Endodermal cell (in vitro differentiated cells): ENCODE results near the gene RALBP1. TPM values are rescaled to one million over a fixed set of nuclear protein-coding genes. Genes with fewer than 3 reads are reported as not detected.

Source experiments
- DNase-seq: peaks from one replicate; pipeline ENCODE4 v3.0.0-alpha.2; 2017
- H3K27ac ChIP-seq: 2 replicates; pipeline ENCODE4 v1.5.1; 2013; ENCODE audit warnings: mild to moderate bottlenecking, low read depth, low read length, moderate library complexity
- H3K27me3 ChIP-seq: 2 replicates; pipeline ENCODE4 v1.6.1; 2013; ENCODE audit warnings: mild to moderate bottlenecking, low read length, moderate library complexity; ENCODE audit not compliant: insufficient read depth, control insufficient read depth, poor library complexity, severe bottlenecking
- H3K36me3 ChIP-seq: 2 replicates; pipeline ENCODE4 v1.7.0; 2013; ENCODE audit warnings: mild to moderate bottlenecking, low read length, moderate library complexity; ENCODE audit not compliant: control insufficient read depth, insufficient read depth
- H3K4me1 ChIP-seq: one replicate; pipeline ENCODE4 v1.7.0; 2013; ENCODE audit warnings: low read length; ENCODE audit not compliant: control insufficient read depth, insufficient read depth
- H3K4me3 ChIP-seq: 2 replicates; pipeline ENCODE4 v1.5.1; 2013; ENCODE audit warnings: mild to moderate bottlenecking, low read length, moderate library complexity
- H3K9ac ChIP-seq: 2 replicates; pipeline ENCODE4 v1.6.1; 2013; ENCODE audit warnings: mild to moderate bottlenecking, low read length, moderate library complexity; ENCODE audit not compliant: poor library complexity, severe bottlenecking; ENCODE audit errors: extremely low read depth
- H3K9me3 ChIP-seq: 2 replicates; pipeline ENCODE4 v1.6.1; 2013; ENCODE audit warnings: mild to moderate bottlenecking, low read length, moderate library complexity; ENCODE audit not compliant: control insufficient read depth
- H3K27ac Mint-ChIP-seq: 2 replicates; pipeline ENCODE4 v1.8.0; 2020; ENCODE audit warnings: mixed read lengths
- H3K27me3 Mint-ChIP-seq: 2 replicates; pipeline ENCODE4 v1.8.0; 2021; ENCODE audit warnings: mild to moderate bottlenecking, mixed read lengths; ENCODE audit not compliant: insufficient read depth
- H3K36me3 Mint-ChIP-seq: 2 replicates; pipeline ENCODE4 v1.8.0; 2020; ENCODE audit warnings: low read depth, mixed read lengths
- H3K4me1 Mint-ChIP-seq: 2 replicates; pipeline ENCODE4 v1.8.0; 2020; ENCODE audit warnings: mixed read lengths
- H3K4me3 Mint-ChIP-seq: 2 replicates; pipeline ENCODE4 v1.8.0; 2020; ENCODE audit warnings: mild to moderate bottlenecking, moderate library complexity, mixed read lengths
- H3K9me3 Mint-ChIP-seq: 2 replicates; pipeline ENCODE4 v1.8.0; 2020; ENCODE audit warnings: mild to moderate bottlenecking, mixed read lengths
- WGBS, 2 experiments: methylation state at CpG; one replicate each; pipeline versions ENCODE4 v1.1.5 to v1.1.7; 2013; ENCODE audit warnings: missing lambda C conversion rate in 2 of 2, mixed read lengths in 1 of 2; ENCODE audit not compliant: insufficient coverage in 1 of 2, insufficient read length in 1 of 2; 5-methylcytosine and 5-hydroxymethylcytosine counted together
- total RNA-seq, 2 donors: library from RNA; stranded (reverse); fragmentation: NEBNext Ultra II Directional in 1 of 2; extraction: Animal tissue kit (Norgen Biotek cat#: 25700) in 1 of 2; gene quantifications; 2 replicates in 1 of 2; 3 replicates in 1 of 2; pipeline ENCODE4 v1.2.1, GENCODE V29; 2021
- TF ChIP-seq, protein P1 (sequence below): fragments of 200-600 bp; sonication (generic); conservative IDR thresholded peaks from 2 replicates; pipeline ENCODE4 v1.5.0; 2021; ENCODE audit warnings: antibody characterized with exemption, mild to moderate bottlenecking

RALBP1 gene
- total RNA-seq, 2 donors from 2014 or later: 60.5 to 64.9 TPM

DNA sequence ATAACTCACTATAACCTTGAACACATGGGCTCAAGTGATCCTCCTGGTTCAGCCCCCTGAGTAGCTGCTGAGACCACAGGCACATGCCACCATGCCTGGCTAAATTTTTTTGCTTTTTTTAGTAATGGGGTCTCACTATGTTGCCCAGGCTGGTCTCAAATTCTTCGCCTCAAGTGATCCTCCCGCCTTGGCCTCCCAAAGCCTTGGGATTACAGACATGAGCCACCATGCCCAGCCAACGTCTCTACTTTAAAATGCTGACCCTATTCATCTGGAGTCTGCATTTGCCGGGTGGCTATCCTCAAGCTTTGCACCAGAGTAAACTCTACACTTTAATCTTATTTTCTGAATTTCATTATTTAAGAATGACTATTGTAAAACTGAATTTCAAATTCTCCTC is 37.6 kb upstream of the RALBP1 start:
- TF ChIP-seq, protein P1, sequence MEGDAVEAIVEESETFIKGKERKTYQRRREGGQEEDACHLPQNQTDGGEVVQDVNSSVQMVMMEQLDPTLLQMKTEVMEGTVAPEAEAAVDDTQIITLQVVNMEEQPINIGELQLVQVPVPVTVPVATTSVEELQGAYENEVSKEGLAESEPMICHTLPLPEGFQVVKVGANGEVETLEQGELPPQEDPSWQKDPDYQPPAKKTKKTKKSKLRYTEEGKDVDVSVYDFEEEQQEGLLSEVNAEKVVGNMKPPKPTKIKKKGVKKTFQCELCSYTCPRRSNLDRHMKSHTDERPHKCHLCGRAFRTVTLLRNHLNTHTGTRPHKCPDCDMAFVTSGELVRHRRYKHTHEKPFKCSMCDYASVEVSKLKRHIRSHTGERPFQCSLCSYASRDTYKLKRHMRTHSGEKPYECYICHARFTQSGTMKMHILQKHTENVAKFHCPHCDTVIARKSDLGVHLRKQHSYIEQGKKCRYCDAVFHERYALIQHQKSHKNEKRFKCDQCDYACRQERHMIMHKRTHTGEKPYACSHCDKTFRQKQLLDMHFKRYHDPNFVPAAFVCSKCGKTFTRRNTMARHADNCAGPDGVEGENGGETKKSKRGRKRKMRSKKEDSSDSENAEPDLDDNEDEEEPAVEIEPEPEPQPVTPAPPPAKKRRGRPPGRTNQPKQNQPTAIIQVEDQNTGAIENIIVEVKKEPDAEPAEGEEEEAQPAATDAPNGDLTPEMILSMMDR: no peak

DNA sequence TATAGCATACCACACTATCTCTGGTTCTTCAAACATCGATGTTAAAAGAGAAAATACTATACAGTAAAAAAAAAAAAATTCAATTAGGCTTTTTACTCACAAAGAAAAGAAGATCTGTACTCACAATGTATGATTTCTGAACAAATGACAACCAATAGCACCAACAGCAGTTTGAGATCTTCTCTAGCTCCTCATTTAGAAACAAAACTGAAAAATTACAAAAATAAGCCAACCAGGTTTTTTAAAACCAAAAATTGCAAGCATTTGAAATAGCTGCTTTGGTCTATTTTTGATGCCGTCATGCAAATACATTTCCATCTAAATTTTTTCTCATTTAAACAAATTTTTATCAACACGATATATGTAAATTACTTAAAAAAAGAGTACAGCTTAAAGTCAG is 34.3 kb upstream of the RALBP1 start:
- 93 to 100% methylated on average over 2 to 3 of the region's 3 CpGs for WGBS, 2 experiments
- peaks cover 2% of the 10 kb centered on the region for H3K4me1 Mint-ChIP-seq
- TF ChIP-seq, protein P1: no peak

More for the DNA sequence above, 37.6 kb upstream of the RALBP1 start:
- Histone ChIP-seq H3K9me3 (no peaks in the 10 kb centered on the region), H3K9ac (no peak overlapping the region), H3K27ac (no peak overlapping the region), H3K36me3 (no peaks in the 10 kb centered on the region), H3K27me3 (no peaks in the 10 kb centered on the region), H3K4me1 (no peaks in the 10 kb centered on the region), H3K4me3 (no peak overlapping the region)
- Mint-ChIP-seq H3K27ac (no peak overlapping the region), H3K4me1 (peaks cover 5% of the 10 kb centered on the region), H3K9me3 (no peaks in the 10 kb centered on the region), H3K27me3 (no peaks in the 10 kb centered on the region), H3K36me3 (no peaks in the 10 kb centered on the region), H3K4me3 (no peak overlapping the region)
- DNase-seq: no peak
- 95 to 100% methylated on average over 1 to 4 of the region's 4 CpGs for WGBS, 2 experiments

DNA sequence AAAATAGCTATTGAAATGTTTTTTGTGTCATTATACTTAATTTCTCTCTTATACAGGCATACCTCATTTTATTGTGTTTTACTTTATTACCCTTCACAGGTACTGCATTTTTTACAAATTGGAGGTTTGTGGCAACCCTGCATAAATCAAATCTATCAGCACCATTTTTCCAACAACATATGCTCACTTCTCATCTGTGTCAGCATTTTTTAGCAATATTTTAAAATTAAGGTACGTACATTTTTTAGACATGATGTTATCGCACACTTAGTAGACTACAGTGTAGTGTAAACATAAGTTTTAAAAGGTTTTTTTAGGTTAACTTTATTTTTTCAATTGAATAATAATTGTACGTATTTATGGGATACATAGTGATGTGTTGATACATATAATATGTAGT is 30.8 kb upstream of the RALBP1 start:
- Histone ChIP-seq H3K9ac (no peak overlapping the region), H3K36me3 (no peaks in the 10 kb centered on the region), H3K27ac (no peak overlapping the region), H3K4me1 (no peaks in the 10 kb centered on the region), H3K4me3 (no peak overlapping the region), H3K9me3 (peaks cover 20% of the 10 kb centered on the region), H3K27me3 (no peaks in the 10 kb centered on the region)
- WGBS, 2 experiments: 91 to 100% methylated on average over 2 to 3 of the region's 3 CpGs
- Mint-ChIP-seq H3K36me3 (peaks cover 2% of the 10 kb centered on the region), H3K4me3 (no peak overlapping the region), H3K4me1 (no peaks in the 10 kb centered on the region), H3K27ac (no peak overlapping the region), H3K27me3 (no peaks in the 10 kb centered on the region), H3K9me3 (peaks cover 26% of the 10 kb centered on the region)
- no peak for DNase-seq
- TF ChIP-seq, protein P1: no peak

More for the DNA sequence above, 34.3 kb upstream of the RALBP1 start:
- H3K36me3 Mint-ChIP-seq: no peaks in the 10 kb centered on the region
- Histone ChIP-seq H3K36me3 (no peaks in the 10 kb centered on the region), H3K9me3 (no peaks in the 10 kb centered on the region), H3K27ac (no peak overlapping the region), H3K4me3 (no peak overlapping the region), H3K9ac (no peak overlapping the region), H3K27me3 (no peaks in the 10 kb centered on the region), H3K4me1 (no peaks in the 10 kb centered on the region)
- no peak overlapping the region for H3K4me3 Mint-ChIP-seq
- DNase-seq: no peak
- no peak overlapping the region for H3K27ac Mint-ChIP-seq
- H3K27me3 Mint-ChIP-seq: no peaks in the 10 kb centered on the region
- H3K9me3 Mint-ChIP-seq: peaks cover 3% of the 10 kb centered on the region
